Measurements from ENCODE around the gene CWC27.

CWC27 gene

DNA sequence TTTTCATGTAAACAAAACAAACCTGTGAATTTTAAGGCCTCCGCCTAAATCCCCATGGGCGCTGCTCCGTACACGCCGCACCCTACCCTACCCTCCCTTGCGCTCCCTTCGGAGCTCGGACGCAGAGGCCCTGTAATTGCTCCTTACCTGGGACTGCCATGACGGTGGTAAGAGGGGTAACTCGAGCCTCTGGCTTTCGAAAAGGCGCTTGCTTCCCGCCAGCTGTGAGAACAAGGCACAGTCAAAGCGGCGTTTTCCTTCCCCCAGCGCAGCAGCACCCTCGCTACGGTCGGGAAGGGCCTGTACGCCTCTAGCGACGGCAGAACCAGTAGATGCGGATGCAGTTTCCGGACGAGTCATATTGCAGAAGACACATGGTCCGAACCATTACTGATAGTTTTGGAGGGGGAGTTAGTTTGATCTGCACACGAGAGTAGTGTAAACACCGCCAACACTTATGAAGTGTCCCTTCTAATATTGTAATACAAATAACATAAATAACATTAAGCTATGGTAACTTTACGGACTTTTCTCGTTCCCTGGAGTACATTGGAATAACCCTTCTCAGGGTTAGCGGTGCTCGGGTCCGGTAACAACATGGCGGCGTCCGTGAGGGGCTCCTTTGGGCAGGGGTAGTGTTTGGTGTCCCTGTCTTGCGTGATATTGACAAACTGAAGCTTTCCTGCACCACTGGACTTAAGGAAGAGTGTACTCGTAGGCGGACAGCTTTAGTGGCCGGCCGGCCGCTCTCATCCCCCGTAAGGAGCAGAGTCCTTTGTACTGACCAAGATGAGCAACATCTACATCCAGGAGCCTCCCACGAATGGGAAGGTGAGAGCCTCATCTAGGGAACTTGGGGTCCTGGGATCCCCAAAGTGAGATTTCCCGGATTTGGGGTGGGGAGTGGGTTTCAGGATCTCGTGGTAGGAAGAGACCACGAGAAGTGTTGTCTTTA, at the start of gene CWC27, which contains the start of gene SREK1IP1:
TSS of gene CWC27 (plus strand) at position 573 of the 955 bp plus-strand sequence. CDS start at position 790, 217 bp downstream.
TSS of gene SREK1IP1 (minus strand) at position 334 of the 955 bp plus-strand sequence. CDS start at position 160, 174 bp downstream.
- peaks cover 30% of the 10 kb centered on the region for H3K4me1 Mint-ChIP-seq
- H3K36me3 Mint-ChIP-seq = peaks cover 6% of the 10 kb centered on the region
- DNase-seq (ENCODE audit: low spot score in 2 of 2) (peak; percentile 74 to 80), ATAC-seq (ENCODE audit: low read depth) (peak; percentile 94)
- no peaks in the 10 kb centered on the region for H3K27me3 Mint-ChIP-seq
- peak within 1 kb of the TSS; percentile 97 for H3K4me3 Mint-ChIP-seq
- H3K27ac Mint-ChIP-seq = peak within 1 kb of the TSS; percentile 95
- no peaks in the 10 kb centered on the region for H3K9me3 Mint-ChIP-seq

DNA sequence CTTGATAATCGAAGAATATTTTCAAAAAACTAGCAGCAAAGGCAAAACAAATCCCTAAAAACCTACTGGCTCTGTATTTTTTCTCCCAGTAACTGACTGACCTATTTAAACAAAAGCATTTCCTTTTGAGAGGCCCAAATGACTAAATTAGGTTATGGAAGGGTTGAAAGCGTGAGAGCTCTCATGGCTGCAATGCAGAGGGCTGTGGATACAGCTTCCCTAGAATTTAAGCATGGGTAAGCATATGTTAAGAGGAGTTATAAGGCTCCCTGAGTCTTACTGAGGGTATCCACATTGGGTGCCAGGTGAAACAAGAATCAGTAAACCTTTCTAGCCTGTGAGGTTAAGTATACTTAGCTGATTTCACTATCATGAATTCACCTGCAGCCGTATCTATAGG, 46.1 kb upstream of the CWC27 start:
- ATAC-seq (ENCODE audit: low read depth) (no peak), DNase-seq (ENCODE audit: low spot score in 2 of 2) (no peak)
- Mint-ChIP-seq H3K27ac (no peak overlapping the region), H3K27me3 (no peaks in the 10 kb centered on the region), H3K4me1 (peaks cover 3% of the 10 kb centered on the region), H3K4me3 (no peak overlapping the region), H3K9me3 (peaks cover 3% of the 10 kb centered on the region), H3K36me3 (peaks cover 14% of the 10 kb centered on the region)

- H3K9me3 Mint-ChIP-seq = no peaks in the 10 kb centered on the region
- no peaks in the 10 kb centered on the region for H3K4me1 Mint-ChIP-seq
- no peak for DNase-seq (ENCODE audit: low spot score in 2 of 2)
- peaks cover 38% of the 10 kb centered on the region for H3K36me3 Mint-ChIP-seq
- ATAC-seq (ENCODE audit: low read depth) = no peak
- H3K27me3 Mint-ChIP-seq = no peaks in the 10 kb centered on the region
- no peak overlapping the region for H3K27ac Mint-ChIP-seq
- H3K4me3 Mint-ChIP-seq = no peak overlapping the region
Observed at GRCh38 chr5:64727150-64727549, 41.6 kb upstream of the CWC27 start.

GRCh38 chr5:64742411-64742810, 26.3 kb upstream of the CWC27 start:
- Mint-ChIP-seq H3K27me3 (no peaks in the 10 kb centered on the region), H3K27ac (no peak overlapping the region), H3K36me3 (peaks cover 22% of the 10 kb centered on the region), H3K9me3 (no peaks in the 10 kb centered on the region), H3K4me3 (no peak overlapping the region), H3K4me1 (no peaks in the 10 kb centered on the region)
- ATAC-seq (ENCODE audit: low read depth) = no peak
- no peak for DNase-seq (ENCODE audit: low spot score in 2 of 2)

DNA sequence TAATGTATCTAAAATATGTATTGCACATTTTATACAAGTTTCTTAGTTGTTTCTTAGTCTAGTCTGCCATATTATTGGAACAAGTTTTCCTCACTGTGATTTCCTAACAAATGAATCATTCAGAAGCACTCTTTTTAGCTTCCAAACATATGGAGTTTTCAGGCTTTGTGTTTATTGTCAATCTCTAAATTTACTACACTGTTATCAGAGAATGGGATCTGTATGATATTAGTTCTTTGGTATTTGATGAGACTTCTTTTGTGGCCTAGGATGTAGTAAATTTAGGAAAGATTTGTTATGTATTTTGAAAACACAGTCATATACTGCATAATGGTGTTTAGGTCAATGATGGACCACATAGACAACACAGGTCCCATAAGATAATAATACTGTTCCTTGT, 25.9 kb upstream of the CWC27 start:
- no peak for ATAC-seq (ENCODE audit: low read depth)
- Mint-ChIP-seq H3K4me1 (no peaks in the 10 kb centered on the region), H3K9me3 (no peaks in the 10 kb centered on the region), H3K4me3 (no peak overlapping the region), H3K36me3 (peaks cover 24% of the 10 kb centered on the region), H3K27ac (no peak overlapping the region), H3K27me3 (no peaks in the 10 kb centered on the region)
- DNase-seq (ENCODE audit: low spot score in 2 of 2) = no peak

DNA sequence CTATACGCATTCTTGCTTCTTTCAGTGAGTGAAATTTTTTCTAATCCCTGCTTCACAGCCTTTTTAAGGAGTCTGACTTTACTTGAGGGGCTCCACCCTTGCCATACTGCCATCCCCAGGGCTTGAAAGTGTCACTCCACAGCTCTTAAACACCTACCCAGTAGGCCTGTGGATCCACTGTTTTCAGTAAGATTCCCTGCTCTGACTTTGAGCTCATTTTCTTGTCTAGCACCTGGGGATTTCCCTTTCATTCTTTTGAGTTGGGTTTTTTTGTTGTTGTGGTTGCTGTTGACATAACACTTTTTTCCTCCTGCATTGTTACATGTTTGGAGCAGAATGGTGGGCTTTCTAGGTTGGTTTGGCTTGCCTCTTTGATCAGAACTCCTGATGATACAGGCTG, 23.8 kb upstream of the CWC27 start:
- Mint-ChIP-seq H3K4me1 (peaks cover 2% of the 10 kb centered on the region), H3K4me3 (no peak overlapping the region), H3K36me3 (peaks cover 15% of the 10 kb centered on the region), H3K27ac (no peak overlapping the region), H3K27me3 (no peaks in the 10 kb centered on the region), H3K9me3 (no peaks in the 10 kb centered on the region)
- ATAC-seq (ENCODE audit: low read depth) = no peak
- DNase-seq (ENCODE audit: low spot score in 2 of 2) = no peak

GRCh38 chr5:64746446-64746845, 22.3 kb upstream of the CWC27 start:
- H3K4me3 Mint-ChIP-seq = no peak overlapping the region
- no peak for ATAC-seq (ENCODE audit: low read depth)
- H3K27me3 Mint-ChIP-seq = no peaks in the 10 kb centered on the region
- DNase-seq (ENCODE audit: low spot score in 2 of 2) = no peak
- H3K4me1 Mint-ChIP-seq = peaks cover 7% of the 10 kb centered on the region
- H3K36me3 Mint-ChIP-seq = peaks cover 17% of the 10 kb centered on the region
- H3K27ac Mint-ChIP-seq = no peak overlapping the region
- H3K9me3 Mint-ChIP-seq = no peaks in the 10 kb centered on the region

- Mint-ChIP-seq H3K36me3 (peaks cover 15% of the 10 kb centered on the region), H3K4me1 (peaks cover 7% of the 10 kb centered on the region), H3K27ac (no peak overlapping the region), H3K9me3 (no peaks in the 10 kb centered on the region), H3K4me3 (no peak overlapping the region), H3K27me3 (no peaks in the 10 kb centered on the region)
- no peak for DNase-seq (ENCODE audit: low spot score in 2 of 2)
- no peak for ATAC-seq (ENCODE audit: low read depth)
Observed at GRCh38 chr5:64749385-64749784, 19.3 kb upstream of the CWC27 start.

- H3K27ac Mint-ChIP-seq = no peak overlapping the region
- ATAC-seq (ENCODE audit: low read depth) = no peak
Observed at GRCh38 chr5:64754066-64754465, 14.7 kb upstream of the CWC27 start.

DNA sequence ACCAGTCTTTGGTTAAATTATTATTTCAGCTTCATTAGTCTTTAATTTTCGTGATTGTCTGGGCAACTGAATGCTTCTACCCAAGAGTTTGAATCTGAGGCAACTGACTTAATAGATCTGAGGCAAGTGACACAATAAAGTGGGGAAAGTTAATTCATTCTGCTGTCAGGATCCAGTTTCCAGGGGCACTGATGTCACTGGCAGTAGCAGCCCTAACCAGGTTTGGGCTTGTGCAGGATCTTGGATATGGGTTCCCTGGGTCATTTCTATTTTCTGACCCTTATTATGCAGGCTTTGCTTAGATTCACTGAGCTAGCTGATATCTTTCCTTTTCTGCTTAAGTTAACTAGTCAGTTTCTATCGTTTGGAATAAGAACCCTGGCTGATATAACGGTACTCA, 9.8 kb upstream of the CWC27 start:
- Mint-ChIP-seq H3K9me3 (no peaks in the 10 kb centered on the region), H3K27ac (no peak overlapping the region), H3K4me1 (peaks cover 14% of the 10 kb centered on the region), H3K27me3 (no peaks in the 10 kb centered on the region), H3K4me3 (no peak overlapping the region), H3K36me3 (peaks cover 16% of the 10 kb centered on the region)
- DNase-seq (ENCODE audit: low spot score in 2 of 2) (no peak), ATAC-seq (ENCODE audit: low read depth) (no peak)

More at GRCh38 chr5:64754066-64754465, 14.7 kb upstream of the CWC27 start:
- Mint-ChIP-seq H3K27me3 (no peaks in the 10 kb centered on the region), H3K9me3 (no peaks in the 10 kb centered on the region), H3K36me3 (peaks cover 15% of the 10 kb centered on the region), H3K4me3 (no peak overlapping the region), H3K4me1 (peaks cover 14% of the 10 kb centered on the region)
- DNase-seq (ENCODE audit: low spot score in 2 of 2) = no peak

GRCh38 chr5:64759960-64760660, 8.6 kb upstream of the CWC27 start:
- Mint-ChIP-seq H3K27me3 (no peaks in the 10 kb centered on the region), H3K27ac (no peak overlapping the region), H3K9me3 (no peaks in the 10 kb centered on the region), H3K36me3 (peaks cover 19% of the 10 kb centered on the region), H3K4me3 (no peak overlapping the region), H3K4me1 (peaks cover 13% of the 10 kb centered on the region)
- no peak for ATAC-seq (ENCODE audit: low read depth)
- DNase-seq (ENCODE audit: low spot score in 2 of 2) = no peak

DNA sequence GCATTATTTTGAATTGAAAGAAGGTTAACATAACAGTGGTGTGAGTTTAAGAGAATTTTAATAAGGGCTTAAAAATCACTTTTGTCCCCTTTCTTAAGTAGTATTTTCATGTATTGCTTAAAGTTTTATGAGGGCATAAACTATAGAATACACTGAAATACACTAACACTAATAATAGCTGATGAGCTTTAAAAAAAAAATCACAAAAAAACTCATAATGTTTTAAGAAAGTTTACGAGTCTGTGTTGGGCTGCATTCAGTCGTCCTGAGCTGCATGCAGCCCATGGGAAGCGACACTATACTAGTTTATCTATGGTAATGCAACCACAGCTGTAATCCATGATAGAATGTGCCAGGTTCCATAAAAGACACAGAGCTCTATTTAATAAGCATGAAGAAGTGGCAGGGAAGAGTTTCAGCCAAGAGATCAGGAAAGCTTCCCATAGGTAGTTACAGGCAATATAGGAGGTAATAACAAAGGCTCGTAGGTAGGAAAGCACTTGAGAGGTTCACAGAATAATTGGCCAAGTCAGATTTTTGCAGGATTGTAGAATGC, 4.7 kb upstream of the CWC27 start:
- Mint-ChIP-seq H3K36me3 (peaks cover 12% of the 10 kb centered on the region), H3K9me3 (no peaks in the 10 kb centered on the region), H3K27ac (no peak overlapping the region), H3K4me1 (peaks cover 23% of the 10 kb centered on the region), H3K27me3 (no peaks in the 10 kb centered on the region), H3K4me3 (no peak overlapping the region)
- no peak for DNase-seq (ENCODE audit: low spot score in 2 of 2)
- ATAC-seq (ENCODE audit: low read depth) = no peak

DNA sequence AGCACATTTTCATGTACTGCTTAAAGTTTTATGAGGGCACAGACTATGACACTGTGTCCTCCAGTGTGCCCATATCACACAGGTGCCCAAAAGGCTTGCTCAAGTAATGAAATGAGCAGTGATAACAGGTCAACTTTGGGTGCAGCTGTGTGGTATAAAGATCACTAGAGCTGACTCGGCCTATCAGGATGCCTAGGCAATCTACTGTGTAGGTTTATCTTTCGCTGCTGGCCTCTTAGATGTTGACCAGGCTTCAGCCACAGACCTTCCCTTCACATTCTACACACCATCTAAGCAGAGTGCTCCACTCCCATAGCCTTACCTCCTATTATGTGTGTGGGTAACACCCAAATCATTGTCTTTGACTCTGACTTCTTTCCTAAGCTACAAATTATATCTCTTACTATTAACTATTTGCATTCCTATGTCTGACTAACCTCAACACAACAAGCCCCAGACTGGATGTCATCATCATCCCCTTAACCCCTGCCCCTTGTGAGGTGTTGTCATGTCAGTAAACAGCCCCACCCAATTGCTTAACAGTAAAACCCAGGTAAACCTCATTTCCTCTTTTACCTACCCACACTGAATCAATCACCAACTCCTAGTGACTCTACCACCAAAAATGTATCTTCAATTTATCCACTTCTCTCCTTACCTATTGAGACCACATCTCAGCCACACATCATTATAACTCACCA, 2.8 kb upstream of the CWC27 start:
- Mint-ChIP-seq H3K27me3 (no peaks in the 10 kb centered on the region), H3K27ac (no peak overlapping the region), H3K4me3 (no peak overlapping the region), H3K9me3 (no peaks in the 10 kb centered on the region), H3K36me3 (peaks cover 6% of the 10 kb centered on the region), H3K4me1 (peaks cover 22% of the 10 kb centered on the region)
- DNase-seq (ENCODE audit: low spot score in 2 of 2) (no peak), ATAC-seq (ENCODE audit: low read depth) (no peak)

Measured in memory B cell (primary cell).